ENCODE results near the gene FCHSD2. TPM values are rescaled to one million over a fixed set of nuclear protein-coding genes. Genes with fewer than 3 reads are reported as not detected.

The FCHSD2 gene
- total and polyA plus RNA-seq, 2 donors (not counting 3 experiments of a cell fraction or from before 2014, with no cell fraction given): 20.8 to 56.9 TPM

- intact Hi-C loops (cut with micrococcal nuclease): no loop called here
- Histone ChIP-seq H3K27me3 (ENCODE audit: control insufficient read depth in 2 of 2, insufficient read depth in 2 of 2, low read length in 2 of 2) (no peaks in the 10 kb centered on the region), H3K36me3 (ENCODE audit: control insufficient read depth in 2 of 2, extremely low read depth in 1 of 2, insufficient read depth in 2 of 2, low read length in 2 of 2) (no peaks in the 10 kb centered on the region), H3K9me1 (replicated peaks; ENCODE audit: control insufficient read depth, extremely low read depth, insufficient read depth, low read length) (peaks cover 2% of the 10 kb centered on the region), H3K4me2 (ENCODE audit: insufficient read depth, low read length) (no peak overlapping the region), H3K9ac (replicated peaks; ENCODE audit: extremely low read depth, insufficient read depth, low read length) (no peak overlapping the region), H4K20me1 (replicated peaks; ENCODE audit: control insufficient read depth, extremely low read depth, insufficient read depth, low read length) (no peaks in the 10 kb centered on the region), H3K4me1 (ENCODE audit: control insufficient read depth, extremely low read depth, insufficient read depth, low read length) (peaks cover 5% of the 10 kb centered on the region), H3K9me3 (replicated peaks; ENCODE audit: control insufficient read depth, insufficient read depth, low read length) (no peaks in the 10 kb centered on the region), H3K4me3 (replicated peaks in 1 of 3; ENCODE audit: insufficient read depth in 1 of 3, low read depth in 1 of 3, low read length in 3 of 3) (no peak overlapping the region), H3K27ac (ENCODE audit: insufficient read depth, low read depth, low read length) (no peak overlapping the region), H2AFZ (ENCODE audit: low read depth, low read length) (no peak overlapping the region), H3K79me2 (ENCODE audit: control insufficient read depth, insufficient read depth, low read length) (peaks cover 6% of the 10 kb centered on the region)
- CTCF ChIA-PET: interaction anchor here (1.2 kb wide), 1 partner anchor 192 kb away, joined by 3 read pairs; no protein-coding TSS in a partner anchor
- FAIRE-seq (no peak), DNase-seq (ENCODE audit: low read depth, low spot score) (no peak)
- no peak for TF ChIP-seq POLR2A (IDR thresholded peaks at IDR 0.05; ENCODE audit: low read depth, low read length)
- TF ChIP-seq EZH2 (IDR thresholded peaks at IDR 0.05; ENCODE audit: borderline replicate concordance, low read depth, low read length, severe bottlenecking): no peak
- no peak for TF ChIP-seq JUN (IDR thresholded peaks at IDR 0.05; ENCODE audit: borderline replicate concordance, insufficient read depth, insufficient read length, low read depth)
- TF ChIP-seq MAX (IDR thresholded peaks at IDR 0.05; ENCODE audit: insufficient read depth, insufficient read length): no peak
- no peak for TF ChIP-seq POLR2AphosphoS5 (IDR thresholded peaks at IDR 0.05; ENCODE audit: insufficient read depth, low read depth, low read length)
- TF ChIP-seq MYC (IDR thresholded peaks at IDR 0.05; ENCODE audit: low read depth, low read length): no peak
- TF ChIP-seq GATA2 (IDR thresholded peaks at IDR 0.05; ENCODE audit: insufficient read depth, insufficient read length, low read depth, low read length): no peak
- TF ChIP-seq CTCF (IDR thresholded peaks at IDR 0.05; ENCODE audit: extremely low read depth in 1 of 2, insufficient read depth in 1 of 2, low read depth in 1 of 2, low read length in 2 of 2): no peak
- TF ChIP-seq FOS (IDR thresholded peaks at IDR 0.05; ENCODE audit: borderline replicate concordance, insufficient read depth, low read length): no peak
- BruUV-seq (replicated peaks): no TSS peak
- dilution Hi-C loops (cut with MboI; ENCODE audit: extremely low pct_ligation_motif_present, low sequenced_read_pairs): no loop called here
- POLR2A ChIA-PET: no interaction called here
These were observed 191.4 kb downstream of the FCHSD2 start for GRCh38 chr11:72950685-72951084.

Data from endothelial cell of umbilical vein (primary cell).